Right lung (tissue), 5 donors: ENCODE measurements around the gene NCKAP5. TPM values are rescaled to one million over a fixed set of nuclear protein-coding genes. Genes with fewer than 3 reads are reported as not detected.
A peak's percentile ranks its signal among the peaks of the same experiment; 100 is the strongest.

Experiments used
- DNase-seq, 2 donors: peaks; one replicate each; pipeline ENCODE4 v3.0.0-alpha.2; 2013
- polyA plus RNA-seq, 5 donors: library from polyadenylated mRNA; unstranded; fragments of 120-200 nt; gene quantifications; one replicate each; pipeline versions ENCODE4 v1.2.1 to v1.2.3, GENCODE V29; 2013; ENCODE audit warnings: inconsistent platforms in 1 of 5, low replicate concordance in 1 of 5; ENCODE audit not compliant: insufficient read length in 5 of 5, insufficient read depth in 1 of 5

NCKAP5 gene
- polyA plus RNA-seq, 5 donors, result 15.1 to 20.7 (median 15.9) TPM

- DNase-seq, result no peak
Observed at GRCh38 chr2:132886574-132886973, 681.7 kb downstream of the NCKAP5 start.

- DNase-seq, result no peak
Observed at GRCh38 chr2:132884705-132885104, 683.6 kb downstream of the NCKAP5 start.

GRCh38 chr2:132884292-132884691 is 684.0 kb downstream of the NCKAP5 start:
- no peak for DNase-seq

- no peak for DNase-seq
Observed at GRCh38 chr2:132883430-132883829, 684.8 kb downstream of the NCKAP5 start.

- no peak for DNase-seq
Observed at GRCh38 chr2:132881546-132881945, 686.7 kb downstream of the NCKAP5 start.

- no peak for DNase-seq
Observed at GRCh38 chr2:132877923-132878322, 690.3 kb downstream of the NCKAP5 start.

GRCh38 chr2:132876745-132877391 is 691.4 kb downstream of the NCKAP5 start:
- DNase-seq, result no peak

- no peak for DNase-seq
Observed at GRCh38 chr2:132875193-132875592, 693.1 kb downstream of the NCKAP5 start.

- no peak for DNase-seq
Observed at GRCh38 chr2:132873738-132874137, 694.5 kb downstream of the NCKAP5 start.

- peak; percentile 28 to 36 for DNase-seq
Observed at GRCh38 chr2:132871831-132872230, 696.4 kb downstream of the NCKAP5 start.

GRCh38 chr2:132863961-132864360 is 704.3 kb downstream of the NCKAP5 start:
- no peak for DNase-seq

GRCh38 chr2:132860220-132860619 is 708.0 kb downstream of the NCKAP5 start:
- no peak for DNase-seq

- DNase-seq, result no peak
Observed at GRCh38 chr2:132859590-132859989, 708.7 kb downstream of the NCKAP5 start.

GRCh38 chr2:132857319-132857718 is 710.9 kb downstream of the NCKAP5 start:
- DNase-seq, result no peak

- no peak for DNase-seq
Observed at GRCh38 chr2:132850688-132851087, 717.6 kb downstream of the NCKAP5 start.

- DNase-seq, result no peak
Observed at GRCh38 chr2:132849118-132849517, 719.1 kb downstream of the NCKAP5 start.

GRCh38 chr2:132845339-132845738 is 722.9 kb downstream of the NCKAP5 start:
- DNase-seq, result no peak

GRCh38 chr2:132844585-132844984 is 723.7 kb downstream of the NCKAP5 start:
- DNase-seq, result no peak

- DNase-seq, result no peak
Observed at GRCh38 chr2:132837769-132838168, 730.5 kb downstream of the NCKAP5 start.

- DNase-seq, result no peak
Observed at GRCh38 chr2:132830321-132830827, 737.9 kb downstream of the NCKAP5 start.

GRCh38 chr2:132825601-132826000 is 742.7 kb downstream of the NCKAP5 start:
- no peak for DNase-seq

GRCh38 chr2:132824716-132825115 is 743.5 kb downstream of the NCKAP5 start:
- no peak for DNase-seq

GRCh38 chr2:132816234-132816633 is 752.0 kb downstream of the NCKAP5 start:
- no peak for DNase-seq

GRCh38 chr2:132815516-132815915 is 752.7 kb downstream of the NCKAP5 start:
- no peak for DNase-seq
